Testis (tissue), 2 donors: ENCODE results near the gene CKAP2L.

Experiments
- POLR2A ChIP-seq: fragments of 450-650 bp; IDR thresholded peaks from one replicate; pipeline ENCODE4 v1.6.1; 2017; ENCODE audit warnings: antibody characterized with exemption, mild to moderate bottlenecking, moderate library complexity
- TF ChIP-seq, protein P1 (sequence below), 3 experiments: fragments of 450-650 bp in 2 of 3; fragments of 200-600 bp in 1 of 3; sonication (generic) in 1 of 3; IDR thresholded peaks; one replicate each; pipeline ENCODE4 v1.5.1; 2016 to 2019; ENCODE audit warnings: antibody characterized with exemption in 3 of 3, mild to moderate bottlenecking in 2 of 3, moderate library complexity in 1 of 3

DNA sequence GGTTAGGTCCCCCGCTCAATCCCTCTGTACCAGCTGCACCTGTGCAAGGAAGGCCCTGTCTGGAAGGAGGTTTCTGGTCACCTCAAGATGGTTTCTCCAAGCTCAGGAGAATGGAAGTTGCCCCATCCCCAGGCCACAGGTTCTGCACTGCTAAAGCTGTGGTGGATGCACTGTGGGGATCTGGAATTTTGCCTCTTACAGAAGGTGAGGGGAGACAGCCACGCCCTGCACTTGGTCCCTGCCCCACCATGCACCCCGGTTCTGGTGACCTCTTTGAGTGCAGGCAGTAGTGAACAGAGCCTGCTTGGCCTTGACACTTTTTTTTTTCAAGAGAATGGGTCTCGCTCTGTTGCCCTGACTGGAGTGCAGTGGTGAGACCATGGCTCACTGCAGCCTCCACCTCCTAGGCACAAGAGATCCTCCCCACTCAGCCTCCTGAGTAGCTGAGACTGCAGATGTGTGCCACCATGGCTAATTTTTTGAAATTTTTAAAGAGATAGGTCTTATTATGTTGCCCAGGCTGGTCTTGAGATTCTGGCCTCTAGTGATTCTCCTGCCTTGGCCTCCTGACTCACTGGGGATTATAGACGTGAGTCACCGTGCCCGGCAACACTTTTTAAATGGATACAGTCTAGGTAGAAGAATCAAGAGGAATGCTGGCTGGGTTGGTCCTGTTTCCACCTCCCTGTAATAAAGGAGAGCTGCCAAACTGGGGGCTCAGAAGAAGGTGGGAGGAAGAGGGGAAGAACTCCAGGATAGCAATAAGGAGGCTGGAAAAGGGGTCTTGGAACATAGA is 49.4 kb downstream of the CKAP2L start:
- TF ChIP-seq, protein P1, sequence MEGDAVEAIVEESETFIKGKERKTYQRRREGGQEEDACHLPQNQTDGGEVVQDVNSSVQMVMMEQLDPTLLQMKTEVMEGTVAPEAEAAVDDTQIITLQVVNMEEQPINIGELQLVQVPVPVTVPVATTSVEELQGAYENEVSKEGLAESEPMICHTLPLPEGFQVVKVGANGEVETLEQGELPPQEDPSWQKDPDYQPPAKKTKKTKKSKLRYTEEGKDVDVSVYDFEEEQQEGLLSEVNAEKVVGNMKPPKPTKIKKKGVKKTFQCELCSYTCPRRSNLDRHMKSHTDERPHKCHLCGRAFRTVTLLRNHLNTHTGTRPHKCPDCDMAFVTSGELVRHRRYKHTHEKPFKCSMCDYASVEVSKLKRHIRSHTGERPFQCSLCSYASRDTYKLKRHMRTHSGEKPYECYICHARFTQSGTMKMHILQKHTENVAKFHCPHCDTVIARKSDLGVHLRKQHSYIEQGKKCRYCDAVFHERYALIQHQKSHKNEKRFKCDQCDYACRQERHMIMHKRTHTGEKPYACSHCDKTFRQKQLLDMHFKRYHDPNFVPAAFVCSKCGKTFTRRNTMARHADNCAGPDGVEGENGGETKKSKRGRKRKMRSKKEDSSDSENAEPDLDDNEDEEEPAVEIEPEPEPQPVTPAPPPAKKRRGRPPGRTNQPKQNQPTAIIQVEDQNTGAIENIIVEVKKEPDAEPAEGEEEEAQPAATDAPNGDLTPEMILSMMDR (IDR thresholded peaks at IDR 0.05) = no peak
- TF ChIP-seq POLR2A = no peak
